GM12874 (cell line): Measurements from ENCODE around the gene CREB3L2.

Source experiments
- CTCF ChIP-seq: IDR thresholded peaks from 2 replicates; pipeline ENCODE4 v1.5.1; 2011; ENCODE audit warnings: low read depth, mild to moderate bottlenecking, control low read depth, low read length, moderate library complexity; ENCODE audit not compliant: insufficient read depth

Gene CREB3L2

GRCh38 chr7:137975221-137975620 lies 26.7 kb downstream of the CREB3L2 start:
- no peak for TF ChIP-seq CTCF

GRCh38 chr7:137974766-137975165 lies 27.1 kb downstream of the CREB3L2 start:
- no peak for TF ChIP-seq CTCF

GRCh38 chr7:137970253-137970975 lies 31.5 kb downstream of the CREB3L2 start:
- no peak for TF ChIP-seq CTCF

GRCh38 chr7:137969828-137970227 lies 32.1 kb downstream of the CREB3L2 start:
- TF ChIP-seq CTCF: no peak

GRCh38 chr7:137968890-137969289 lies 33.0 kb downstream of the CREB3L2 start:
- TF ChIP-seq CTCF: no peak

- no peak for TF ChIP-seq CTCF
Observed at GRCh38 chr7:137967143-137968018, 34.5 kb downstream of the CREB3L2 start.

- no peak for TF ChIP-seq CTCF
Observed at GRCh38 chr7:137966641-137967142, 35.2 kb downstream of the CREB3L2 start.
